HFF-Myc (cell line): ENCODE measurements around the gene ACY1.

Source experiments
- DNase-seq: peaks from one replicate; pipeline ENCODE4 v3.0.0-alpha.2; 2011; ENCODE audit warnings: low read depth; ENCODE audit errors: extremely low read depth
- H3K4me3 ChIP-seq: replicated peaks from 2 replicates; pipeline ENCODE4 v1.5.1; 2011; ENCODE audit warnings: low read depth, mild to moderate bottlenecking, control low read depth, low read length
- TF ChIP-seq, protein P1 (sequence below): IDR thresholded peaks from 2 replicates; pipeline ENCODE4 v1.5.1; 2012; ENCODE audit warnings: mild to moderate bottlenecking, low read depth, low read length, control low read depth; ENCODE audit errors: missing control alignments

Gene ACY1

DNA sequence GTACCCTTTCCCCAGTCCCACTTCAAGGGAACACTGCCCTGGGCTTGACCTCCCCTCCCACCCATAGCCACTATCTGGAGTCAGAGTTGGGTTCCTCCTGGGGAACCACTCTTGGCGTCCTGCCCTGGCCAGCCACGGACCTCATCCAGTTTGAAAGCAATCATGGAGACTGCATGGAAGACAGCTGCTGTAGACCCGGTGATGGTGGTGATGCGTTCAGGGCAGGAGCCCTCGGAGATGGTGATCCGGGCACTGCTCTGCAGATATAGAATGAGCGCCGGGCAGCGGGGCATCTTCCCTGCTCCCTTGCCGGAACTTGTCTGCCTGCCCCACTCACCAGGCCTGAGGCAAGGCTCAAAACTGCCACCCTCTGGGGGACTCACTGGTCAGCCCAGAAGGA, 22.9 kb upstream of the ACY1 start:
- DNase-seq: no peak
- TF ChIP-seq, protein P1, sequence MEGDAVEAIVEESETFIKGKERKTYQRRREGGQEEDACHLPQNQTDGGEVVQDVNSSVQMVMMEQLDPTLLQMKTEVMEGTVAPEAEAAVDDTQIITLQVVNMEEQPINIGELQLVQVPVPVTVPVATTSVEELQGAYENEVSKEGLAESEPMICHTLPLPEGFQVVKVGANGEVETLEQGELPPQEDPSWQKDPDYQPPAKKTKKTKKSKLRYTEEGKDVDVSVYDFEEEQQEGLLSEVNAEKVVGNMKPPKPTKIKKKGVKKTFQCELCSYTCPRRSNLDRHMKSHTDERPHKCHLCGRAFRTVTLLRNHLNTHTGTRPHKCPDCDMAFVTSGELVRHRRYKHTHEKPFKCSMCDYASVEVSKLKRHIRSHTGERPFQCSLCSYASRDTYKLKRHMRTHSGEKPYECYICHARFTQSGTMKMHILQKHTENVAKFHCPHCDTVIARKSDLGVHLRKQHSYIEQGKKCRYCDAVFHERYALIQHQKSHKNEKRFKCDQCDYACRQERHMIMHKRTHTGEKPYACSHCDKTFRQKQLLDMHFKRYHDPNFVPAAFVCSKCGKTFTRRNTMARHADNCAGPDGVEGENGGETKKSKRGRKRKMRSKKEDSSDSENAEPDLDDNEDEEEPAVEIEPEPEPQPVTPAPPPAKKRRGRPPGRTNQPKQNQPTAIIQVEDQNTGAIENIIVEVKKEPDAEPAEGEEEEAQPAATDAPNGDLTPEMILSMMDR: no peak
- no peak overlapping the region for H3K4me3 ChIP-seq

GRCh38 chr3:51961011-51961410, 22.3 kb upstream of the ACY1 start:
- TF ChIP-seq, protein P1: no peak
- DNase-seq: no peak
- no peak overlapping the region for H3K4me3 ChIP-seq

- H3K4me3 ChIP-seq: no peak overlapping the region
- TF ChIP-seq, protein P1: no peak
- DNase-seq: no peak
Observed at GRCh38 chr3:51961602-51962569, 21.4 kb upstream of the ACY1 start.

- no peak overlapping the region for H3K4me3 ChIP-seq
- TF ChIP-seq, protein P1: no peak
- no peak for DNase-seq
Observed at GRCh38 chr3:51962854-51963530, 20.3 kb upstream of the ACY1 start.

DNA sequence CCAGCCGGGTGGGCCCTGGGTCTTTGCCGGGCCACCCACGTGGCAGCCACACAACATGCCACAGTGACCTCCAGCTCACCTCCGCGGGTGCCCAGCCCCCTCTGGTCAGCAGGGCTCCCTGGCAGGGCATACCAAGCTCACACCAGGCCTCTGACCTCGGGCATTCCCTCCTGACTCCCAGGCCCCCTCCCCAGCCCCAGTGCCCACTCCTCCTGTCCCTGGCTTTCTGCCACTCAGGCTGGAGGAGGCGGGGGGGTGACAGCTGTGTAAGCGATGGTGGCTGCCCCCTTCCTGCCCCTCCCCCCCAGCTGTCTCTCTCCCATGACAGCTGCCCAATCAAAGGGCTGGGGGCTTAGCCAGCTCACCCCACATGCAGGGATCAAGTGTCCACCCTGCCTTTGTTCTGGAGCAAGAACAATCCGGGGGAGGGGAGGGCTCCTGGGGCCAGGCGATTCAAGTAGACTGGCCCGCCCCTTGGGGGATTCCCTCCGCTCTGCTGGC, 19.3 kb upstream of the ACY1 start:
- no peak for DNase-seq
- H3K4me3 ChIP-seq: no peak overlapping the region
- TF ChIP-seq, protein P1: no peak

- TF ChIP-seq, protein P1: no peak
- no peak for DNase-seq
- no peak overlapping the region for H3K4me3 ChIP-seq
Observed at GRCh38 chr3:51964521-51964920, 18.8 kb upstream of the ACY1 start.
